ENCODE results near the gene MTCH2. TPM values are rescaled to one million over a fixed set of nuclear protein-coding genes. Genes with fewer than 3 reads are reported as not detected.

The MTCH2 gene
- total RNA-seq, 1 experiment from 2014 or later, result 138 TPM

GRCh38 chr11:47661245-47661644 is 18.9 kb upstream of the MTCH2 start:
- Histone ChIP-seq H3K36me3 (ENCODE audit: control insufficient read depth in 1 of 2, insufficient read depth in 2 of 2, low read length in 2 of 2) (no peaks in the 10 kb centered on the region), H3K9me3 (ENCODE audit: control insufficient read depth in 1 of 2, insufficient read depth in 1 of 2, low read depth in 1 of 2, low read length in 2 of 2) (no peaks in the 10 kb centered on the region), H3K4me2 (ENCODE audit: low read length) (no peak overlapping the region), H3K4me1 (ENCODE audit: control insufficient read depth in 1 of 2, insufficient read depth in 2 of 2, low read length in 2 of 2) (peaks cover 0 to 27% of the 10 kb centered on the region in 2 experiments; a peak in 3 of 4 replicates), H4K20me1 (ENCODE audit: insufficient read depth) (no peaks in the 10 kb centered on the region), H3K9me2 (ENCODE audit: insufficient read depth) (no peaks in the 10 kb centered on the region), H2AFZ (ENCODE audit: low read depth, low read length, poor library complexity, severe bottlenecking) (no peak overlapping the region), H3K27me3 (ENCODE audit: insufficient read depth, low read length) (no peaks in the 10 kb centered on the region), H3K27ac (ENCODE audit: low read depth, low read length) (no peak overlapping the region), H3K79me2 (ENCODE audit: insufficient read depth, low read length) (no peaks in the 10 kb centered on the region), H3K4me3 (replicated peaks in 1 of 2; ENCODE audit: low read depth in 1 of 2, low read length in 2 of 2) (no peak overlapping the region), H3K9ac (ENCODE audit: low read length) (no peak overlapping the region)
- ATAC-seq, result no peak
- no peak for DNase-seq (ENCODE audit: low read depth, low spot score)
- ChIA-PET CTCF (no interaction called here), POLR2A (no interaction called here), RAD21 (ENCODE audit: low non-redundant PET in 1 of 2, low total read pairs in 2 of 2, uncharacterized antibody in 2 of 2, unreplicated experiment in 2 of 2) (no interaction called here)
- intact Hi-C loops (cut with micrococcal nuclease), result no loop called here
- no peak for TF ChIP-seq EZH2 (IDR thresholded peaks at IDR 0.05)
- TF ChIP-seq EGR1 (IDR thresholded peaks at IDR 0.05; ENCODE audit: low read depth), result no peak
- no peak for TF ChIP-seq ZBTB33 (IDR thresholded peaks at IDR 0.05; ENCODE audit: extremely low read depth, insufficient replicate concordance, low read length)
- TF ChIP-seq YY1 (IDR thresholded peaks at IDR 0.05; ENCODE audit: extremely low read depth, insufficient replicate concordance, low read depth, low read length), result no peak
- TF ChIP-seq CTCF (IDR thresholded peaks at IDR 0.05 in 2 of 3, conservative IDR thresholded peaks at IDR 0.05 in 1 of 3; ENCODE audit: borderline replicate concordance in 1 of 3, insufficient read depth in 1 of 3, low read depth in 2 of 3, low read length in 2 of 3), result no peak
- TF ChIP-seq SRF (IDR thresholded peaks at IDR 0.05; ENCODE audit: low read depth), result no peak
- no peak for TF ChIP-seq POLR2A (IDR thresholded peaks at IDR 0.05; ENCODE audit: borderline replicate concordance, extremely low read depth, insufficient read depth, insufficient read length)
- TF ChIP-seq REST (IDR thresholded peaks at IDR 0.05; ENCODE audit: low read depth), result no peak
- no TSS peak for BruUV-seq (replicated peaks)

All from HCT116 (cell line).